RPMI7951 (cell line): ENCODE measurements around the gene COG4. TPM values are rescaled to one million over a fixed set of nuclear protein-coding genes. Genes with fewer than 3 reads are reported as not detected.
"Not testable (repeated sequence)": the region's sequence is repeated elsewhere in the genome, so short reads cannot be mapped to it uniquely, and the experiment has no call there.

Experiments
- DNase-seq: peaks from one replicate; pipeline ENCODE4 v3.0.0-alpha.2; 2012; ENCODE audit warnings: low read depth
- total RNA-seq: library from RNA; depleted of rRNA; stranded (reverse); fragments of >200 nt; shearing (Covaris generic); gene quantifications from 2 replicates; pipeline ENCODE4 v1.2.3, GENCODE V29; 2014; rRNA removed

The COG4 gene
- 71.3 and 73.2 TPM in 2 replicates for total RNA-seq

DNA sequence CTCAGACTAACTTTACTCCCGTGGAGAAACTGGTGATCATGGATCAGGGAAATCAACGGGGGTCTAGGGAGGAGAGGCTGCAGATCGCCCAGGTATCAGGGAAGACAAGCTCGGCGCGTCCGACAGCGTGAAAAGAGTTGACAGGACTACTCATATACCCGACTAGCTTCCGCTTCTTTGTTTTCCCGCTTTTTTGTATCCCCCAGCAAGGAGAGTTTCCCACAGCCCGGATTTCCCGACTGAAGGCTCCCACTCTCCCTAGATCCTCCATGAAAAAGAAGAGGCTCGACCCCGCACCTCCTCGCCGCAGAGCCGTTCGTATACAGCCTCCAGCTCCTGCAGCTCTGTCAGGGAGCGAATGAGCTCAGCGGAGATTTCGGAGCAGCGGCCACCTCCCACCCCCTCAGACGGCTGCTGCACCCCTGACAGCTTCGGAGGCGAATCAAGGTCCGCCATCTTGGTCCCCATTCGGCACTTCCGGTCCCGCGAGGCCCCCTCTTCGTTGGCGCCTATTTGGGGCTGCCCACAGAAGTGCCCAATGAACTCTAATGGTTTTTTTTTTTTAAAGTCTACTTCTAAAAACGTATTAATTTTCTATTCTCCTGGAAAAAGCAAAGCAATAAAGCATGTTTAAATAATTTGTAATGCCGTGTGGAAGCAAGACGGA lies at the start of gene COG4:
Gene COG4 (minus strand): TSS at position 479 of the 667 bp plus-strand sequence. CDS start 11 bp downstream, at position 468.
- DNase-seq, result peak; percentile 83

GRCh38 chr16:70572926-70573270 lies 49.5 kb upstream of the COG4 start:
- DNase-seq, result no peak

- no peak for DNase-seq
Measured at GRCh38 chr16:70572050-70572925, 48.9 kb upstream of the COG4 start.

GRCh38 chr16:70571623-70572022 lies 48.3 kb upstream of the COG4 start:
- DNase-seq, result no peak

DNA sequence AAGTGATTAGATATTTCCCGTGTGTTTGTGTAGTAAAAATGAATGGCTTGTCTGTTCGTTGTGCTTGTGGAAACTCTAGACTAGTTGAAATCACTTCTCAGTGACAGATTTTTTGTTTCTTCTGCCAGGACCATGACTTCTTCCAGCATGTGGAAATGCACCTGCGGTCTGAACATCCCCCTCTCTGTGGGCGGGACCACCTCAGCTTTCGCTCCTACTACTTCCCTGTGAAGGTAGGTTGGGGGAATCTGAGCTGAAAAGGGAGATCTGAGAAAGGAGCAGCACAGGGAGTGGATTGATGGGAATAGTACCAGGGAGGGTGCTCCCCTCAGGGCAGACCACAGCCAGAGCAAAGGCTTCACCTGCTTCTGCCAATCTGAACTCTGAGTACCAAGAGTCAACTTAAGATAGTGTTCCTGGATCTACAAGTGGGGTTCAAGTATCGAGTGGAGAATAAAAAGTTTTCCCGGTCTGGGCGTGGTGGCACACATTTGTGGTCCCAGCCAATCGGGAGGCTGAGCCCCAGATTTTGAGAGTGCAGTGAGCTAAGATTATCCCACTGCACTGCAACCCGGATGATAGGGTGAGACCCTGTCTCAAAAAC lies 47.7 kb upstream of the COG4 start:
- DNase-seq, result no peak

DNA sequence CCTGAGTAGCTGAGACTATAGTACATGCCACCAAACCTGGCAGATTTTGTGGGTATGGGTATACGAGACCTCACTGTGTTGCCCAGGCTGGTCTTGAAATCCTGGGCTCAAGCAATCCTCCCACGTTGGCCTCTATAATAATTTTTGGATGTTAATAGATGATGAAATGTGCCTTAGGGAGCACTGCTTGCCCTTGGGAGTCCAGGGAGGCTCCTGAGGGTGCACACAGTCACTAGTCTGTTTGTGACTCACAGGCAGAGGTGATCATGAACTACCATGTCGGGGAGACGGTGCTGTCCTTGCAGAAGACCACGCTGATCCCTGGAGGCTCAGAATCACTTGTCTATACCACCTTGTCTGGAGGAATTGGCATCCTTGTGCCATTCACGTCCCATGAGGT lies 46.4 kb upstream of the COG4 start:
- DNase-seq, result no peak

DNA sequence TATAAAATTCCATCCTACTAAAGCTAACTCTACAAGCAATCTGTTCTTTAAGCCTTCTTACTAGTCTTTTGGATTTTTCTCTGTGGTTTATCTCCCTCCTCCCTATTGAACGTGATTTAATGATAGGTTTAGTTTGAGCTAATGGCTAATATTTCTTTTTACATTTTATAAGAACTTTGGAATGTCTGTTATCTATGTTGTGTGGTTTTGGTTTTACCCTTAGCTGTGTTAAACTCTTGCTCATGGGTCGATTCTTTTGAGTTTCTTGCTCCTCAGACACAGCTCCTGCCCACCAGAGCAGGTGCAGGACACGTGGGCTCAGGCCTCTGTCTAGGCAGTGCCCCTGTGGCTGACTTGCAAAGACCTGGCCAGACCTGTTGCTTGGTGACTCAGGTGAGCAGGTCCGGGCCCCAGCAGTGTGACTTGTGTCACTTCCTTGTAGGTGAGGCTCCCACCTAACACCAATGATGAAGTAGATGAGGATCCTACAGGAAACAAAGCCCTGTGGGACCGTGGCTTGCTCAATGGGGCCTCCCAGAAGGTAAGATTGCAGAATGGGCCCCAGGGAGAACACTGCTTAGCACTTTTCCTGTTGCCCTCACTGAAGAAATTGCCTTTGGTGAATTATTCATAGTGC lies 45.4 kb upstream of the COG4 start:
- no peak for DNase-seq

DNA sequence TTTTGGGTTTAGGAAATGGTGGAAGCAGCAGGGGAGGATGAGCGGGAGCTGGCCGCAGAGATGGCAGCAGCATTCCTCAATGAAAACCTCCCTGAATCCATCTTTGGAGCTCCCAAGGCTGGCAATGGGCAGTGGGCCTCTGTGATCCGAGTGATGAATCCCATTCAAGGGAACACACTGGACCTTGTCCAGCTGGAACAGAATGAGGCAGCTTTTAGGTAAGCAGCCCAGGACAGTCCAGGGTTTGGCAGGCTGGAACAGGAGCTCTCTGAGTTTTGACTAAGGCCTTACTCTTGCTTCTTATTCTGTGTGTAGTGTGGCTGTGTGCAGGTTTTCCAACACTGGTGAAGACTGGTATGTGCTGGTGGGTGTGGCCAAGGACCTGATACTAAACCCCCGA lies 41.7 kb upstream of the COG4 start:
- DNase-seq, result no peak

DNA sequence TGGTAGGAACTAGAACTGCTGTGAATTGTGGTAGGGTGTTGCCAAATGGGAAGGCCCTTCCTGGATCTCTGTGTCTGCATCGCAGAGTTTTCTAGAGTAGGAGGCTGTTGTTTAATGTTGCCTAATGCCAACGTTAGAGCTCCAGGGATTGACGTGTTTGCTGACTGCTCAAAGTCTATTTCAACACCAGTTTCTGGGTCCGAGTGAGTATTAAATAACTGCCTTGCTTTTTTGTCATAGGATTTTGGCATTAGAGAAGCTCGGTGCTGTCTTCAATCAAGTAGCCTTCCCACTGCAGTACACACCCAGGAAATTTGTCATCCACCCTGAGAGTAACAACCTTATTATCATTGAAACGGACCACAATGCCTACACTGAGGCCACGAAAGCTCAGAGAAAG lies 40.3 kb upstream of the COG4 start:
- no peak for DNase-seq

- DNase-seq, result no peak
Measured at GRCh38 chr16:70561623-70562022, 38.3 kb upstream of the COG4 start.

DNA sequence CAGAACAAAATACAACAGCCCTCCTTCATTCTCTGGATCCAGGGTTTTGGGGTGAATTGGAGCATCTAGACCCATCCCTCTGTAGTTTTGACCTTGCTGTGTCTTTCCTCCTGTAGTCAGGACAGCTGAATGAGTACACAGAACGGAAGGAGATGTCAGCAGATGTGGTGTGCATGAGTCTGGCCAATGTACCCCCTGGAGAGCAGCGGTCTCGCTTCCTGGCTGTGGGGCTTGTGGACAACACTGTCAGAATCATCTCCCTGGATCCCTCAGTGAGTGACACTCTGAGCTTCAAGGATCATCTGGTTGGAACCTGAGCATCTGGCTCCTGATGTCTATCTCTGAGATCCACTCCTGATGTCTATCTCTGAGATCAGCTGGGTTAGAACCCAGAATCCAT lies 32.7 kb upstream of the COG4 start:
- no peak for DNase-seq

DNA sequence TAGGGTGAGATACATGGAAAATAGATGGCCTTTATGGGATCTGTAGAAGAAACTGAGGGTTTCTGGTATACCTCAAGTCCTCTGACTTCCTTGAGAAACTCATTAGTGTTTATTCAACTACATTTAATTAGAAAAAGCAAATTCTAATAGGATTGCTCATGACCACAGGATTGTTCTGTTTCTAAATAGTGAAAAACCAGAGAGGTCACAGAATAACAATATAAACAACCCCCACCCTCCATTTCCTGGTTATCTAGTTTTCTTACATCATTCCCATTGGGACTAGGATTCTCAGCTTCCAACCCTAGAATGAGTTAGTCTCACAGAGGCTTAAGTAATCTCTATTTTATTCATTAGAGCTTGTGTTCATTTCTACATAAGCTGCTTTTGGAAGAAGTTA lies 30.3 kb upstream of the COG4 start:
- DNase-seq, result peak; percentile 18

GRCh38 chr16:70552675-70553074 lies 29.3 kb upstream of the COG4 start:
- DNase-seq, result no peak

GRCh38 chr16:70551788-70552187 lies 28.4 kb upstream of the COG4 start:
- no peak for DNase-seq

GRCh38 chr16:70550082-70550481 lies 26.7 kb upstream of the COG4 start:
- DNase-seq, result no peak

- DNase-seq, result no peak
Measured at GRCh38 chr16:70548936-70549335, 25.6 kb upstream of the COG4 start.

DNA sequence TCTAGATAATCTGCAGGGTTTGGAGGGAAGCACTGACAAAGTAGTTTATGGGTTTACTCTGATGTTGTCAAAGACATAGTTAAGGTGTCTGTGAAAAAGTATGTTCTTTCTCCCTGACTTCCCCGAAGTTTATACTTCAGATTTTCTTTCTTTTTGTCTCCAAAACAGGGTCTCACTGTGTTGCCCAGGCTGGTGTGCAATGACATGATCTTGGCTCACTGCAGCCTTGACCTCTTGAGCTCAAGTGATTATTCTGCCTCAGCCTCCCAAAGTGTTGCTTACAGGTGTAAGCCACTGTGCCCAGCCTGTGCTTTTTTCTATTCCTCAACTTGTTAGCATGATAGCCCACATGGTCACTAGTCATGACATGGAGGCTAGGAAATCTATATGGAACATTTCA lies 21.2 kb upstream of the COG4 start:
- no peak for DNase-seq

DNA sequence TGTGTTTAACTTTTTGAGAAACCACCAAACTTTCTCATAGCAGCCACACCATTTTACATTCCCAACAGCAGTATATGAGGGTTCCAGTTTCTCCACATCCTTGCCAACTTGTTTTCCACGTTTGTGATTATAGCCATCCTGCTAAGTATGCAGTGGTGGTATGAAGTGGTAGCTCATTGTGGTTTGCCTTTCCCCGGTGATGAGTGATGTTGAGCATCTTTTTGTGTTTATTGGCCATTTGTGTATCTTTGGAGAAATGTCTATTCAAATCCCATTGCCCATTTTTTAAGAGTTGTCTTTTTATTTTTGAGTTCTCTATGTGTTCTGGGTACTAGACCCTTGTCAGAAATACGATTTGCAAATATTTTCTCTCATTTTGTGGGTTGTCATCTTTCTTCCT lies 17.6 kb upstream of the COG4 start:
- no peak for DNase-seq

DNA sequence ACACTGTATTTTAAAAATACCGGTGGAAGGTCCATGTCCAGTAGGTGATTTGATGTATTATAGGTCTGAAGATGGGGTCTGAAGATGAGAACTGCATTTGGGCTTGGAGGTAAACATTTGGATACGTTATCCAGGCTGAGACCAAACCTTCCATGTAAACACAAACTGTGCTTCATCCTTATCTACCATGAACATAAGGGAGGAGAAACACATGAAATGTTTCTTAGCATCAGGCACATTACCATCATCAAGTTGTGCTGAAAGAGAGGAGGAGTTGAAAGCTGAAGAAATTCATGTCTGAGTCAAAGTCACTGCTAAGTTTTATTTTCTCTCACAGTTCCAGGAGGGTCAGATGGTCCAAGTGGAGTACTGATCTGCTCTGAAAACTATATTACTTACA lies 11.6 kb upstream of the COG4 start:
- no peak for DNase-seq

DNA sequence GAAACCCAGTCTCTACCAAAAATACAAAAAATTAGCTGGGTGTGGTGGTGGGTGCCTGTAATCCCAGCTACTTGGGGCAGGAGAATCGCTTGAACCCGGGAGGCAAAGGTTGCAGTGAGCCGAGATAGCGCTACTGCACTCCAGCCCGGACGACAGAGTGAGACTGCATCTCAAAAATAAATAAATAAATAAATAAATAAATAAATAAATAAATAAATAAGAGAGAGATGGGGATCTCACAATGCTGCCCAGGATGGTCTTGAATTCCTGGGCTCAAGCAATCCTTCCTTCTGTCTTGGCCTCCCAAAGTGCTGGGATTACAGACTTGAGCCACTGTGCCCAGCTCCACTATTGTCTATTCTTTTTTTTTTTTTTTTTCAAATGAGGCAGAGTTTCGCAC lies 6.6 kb upstream of the COG4 start:
- DNase-seq, result not testable (repeated sequence)

GRCh38 chr16:70529051-70529777 lies 5.9 kb upstream of the COG4 start:
- peak; percentile 56 for DNase-seq
